GM19372 (cell line): ENCODE data around the gene MAD1L1.

ENCODE experiments used
- ATAC-seq: cut with Tn5 transposase; IDR thresholded peaks from one replicate; pipeline ENCODE4 v1.9.1; 2021; ENCODE audit warnings: mild to moderate bottlenecking, low read depth, moderate library complexity; ENCODE audit not compliant: unreplicated experiment

The MAD1L1 gene

GRCh38 chr7:2051707-2052656 is 180.8 kb downstream of the MAD1L1 start:
- ATAC-seq: no peak

GRCh38 chr7:2050511-2050866 is 182.3 kb downstream of the MAD1L1 start:
- no peak for ATAC-seq

GRCh38 chr7:2049782-2050510 is 182.8 kb downstream of the MAD1L1 start:
- ATAC-seq: no peak

- ATAC-seq: no peak
Measured at GRCh38 chr7:2049111-2049781, 183.5 kb downstream of the MAD1L1 start.

GRCh38 chr7:2048531-2048930 is 184.2 kb downstream of the MAD1L1 start:
- ATAC-seq: no peak

- ATAC-seq: no peak
Measured at GRCh38 chr7:2048006-2048405, 184.7 kb downstream of the MAD1L1 start.

- no peak for ATAC-seq
Measured at GRCh38 chr7:2046581-2047565, 185.9 kb downstream of the MAD1L1 start.

GRCh38 chr7:2045559-2046405 is 187.0 kb downstream of the MAD1L1 start:
- ATAC-seq: no peak

- ATAC-seq: no peak
Measured at GRCh38 chr7:2044883-2045471, 187.8 kb downstream of the MAD1L1 start.

- ATAC-seq: no peak
Measured at GRCh38 chr7:2044311-2044882, 188.3 kb downstream of the MAD1L1 start.

GRCh38 chr7:2043316-2044039 is 189.3 kb downstream of the MAD1L1 start:
- no peak for ATAC-seq

GRCh38 chr7:2042650-2043049 is 190.1 kb downstream of the MAD1L1 start:
- no peak for ATAC-seq

- ATAC-seq: no peak
Measured at GRCh38 chr7:2041496-2042367, 191.0 kb downstream of the MAD1L1 start.

- no peak for ATAC-seq
Measured at GRCh38 chr7:2040893-2041270, 191.9 kb downstream of the MAD1L1 start.

- ATAC-seq: no peak
Measured at GRCh38 chr7:2040201-2040892, 192.4 kb downstream of the MAD1L1 start.
